Measurements from ENCODE around the gene CMTM4.
"Not testable (repeated sequence)": the region's sequence is repeated elsewhere in the genome, so short reads cannot be mapped to it uniquely, and the experiment has no call there.

CMTM4 gene

GRCh38 chr16:66572356-66572755, 124.2 kb downstream of the CMTM4 start:
- in situ Hi-C loops (cut with MboI; ENCODE audit: low sequenced_read_pairs, unreplicated experiment), result no loop called here
- TF ChIP-seq CTCF (IDR thresholded peaks at IDR 0.05; ENCODE audit: borderline replicate concordance, control extremely low read depth, extremely low read depth, insufficient read depth, missing control alignments), result no peak
- no peak for DNase-seq (ENCODE audit: low spot score)

GRCh38 chr16:66569827-66570405, 126.6 kb downstream of the CMTM4 start:
- DNase-seq (ENCODE audit: low spot score), result no peak
- no peak for TF ChIP-seq CTCF (IDR thresholded peaks at IDR 0.05; ENCODE audit: borderline replicate concordance, control extremely low read depth, extremely low read depth, insufficient read depth, missing control alignments)
- in situ Hi-C loops (cut with MboI; ENCODE audit: low sequenced_read_pairs, unreplicated experiment), result no loop called here

- in situ Hi-C loops (cut with MboI; ENCODE audit: low sequenced_read_pairs, unreplicated experiment), result no loop called here
- DNase-seq (ENCODE audit: low spot score), result no peak
- no peak for TF ChIP-seq CTCF (IDR thresholded peaks at IDR 0.05; ENCODE audit: borderline replicate concordance, control extremely low read depth, extremely low read depth, insufficient read depth, missing control alignments)
These were observed 127.4 kb downstream of the CMTM4 start for GRCh38 chr16:66569131-66569530.

- TF ChIP-seq CTCF (IDR thresholded peaks at IDR 0.05; ENCODE audit: borderline replicate concordance, control extremely low read depth, extremely low read depth, insufficient read depth, missing control alignments), result no peak
- in situ Hi-C loops (cut with MboI; ENCODE audit: low sequenced_read_pairs, unreplicated experiment), result no loop called here
These were observed 128.2 kb downstream of the CMTM4 start for GRCh38 chr16:66568355-66568754.

GRCh38 chr16:66567270-66567669, 129.3 kb downstream of the CMTM4 start:
- DNase-seq (ENCODE audit: low spot score); in situ Hi-C loops (cut with MboI; ENCODE audit: low sequenced_read_pairs, unreplicated experiment): not testable (repeated sequence)

More at GRCh38 chr16:66568355-66568754, 128.2 kb downstream of the CMTM4 start:
- no peak for DNase-seq (ENCODE audit: low spot score)

- in situ Hi-C loops (cut with MboI; ENCODE audit: low sequenced_read_pairs, unreplicated experiment), result no loop called here
- TF ChIP-seq CTCF (IDR thresholded peaks at IDR 0.05; ENCODE audit: borderline replicate concordance, control extremely low read depth, extremely low read depth, insufficient read depth, missing control alignments), result no peak
- no peak for DNase-seq (ENCODE audit: low spot score)
These were observed 130.3 kb downstream of the CMTM4 start, which contains the start of gene CMTM1 for GRCh38 chr16:66566051-66566901. CMTM1 (plus strand) TSS chr16:66566439; CDS start chr16:66566514, 75 bp downstream.

Measured in GM13976 (cell line).